Panc1 (cell line): ENCODE results near the gene PTGR3.

Source experiments
- CTCF ChIP-seq: fragments of 450-650 bp; IDR thresholded peaks from 2 replicates; pipeline ENCODE4 v1.5.1; 2017; ENCODE audit warnings: mild to moderate bottlenecking
- REST ChIP-seq, 2 experiments: IDR thresholded peaks; 2 replicates each; pipeline ENCODE4 v1.6.1; 2011 to 2012; ENCODE audit warnings: low read depth in 2 of 2, control low read depth in 1 of 2, low read length in 1 of 2, mild to moderate bottlenecking in 1 of 2, moderate library complexity in 1 of 2; ENCODE audit not compliant: insufficient read depth in 1 of 2
- SIN3A ChIP-seq: IDR thresholded peaks from 2 replicates; pipeline ENCODE4 v1.6.1; 2012; ENCODE audit warnings: low read depth, mild to moderate bottlenecking, low read length, moderate library complexity, borderline replicate concordance; ENCODE audit not compliant: insufficient read depth

- TF ChIP-seq CTCF (no peak), SIN3A (no peak), REST (IDR thresholded peaks at IDR 0.05; ENCODE audit: insufficient read depth in 1 of 2, low read depth in 2 of 2, low read length in 1 of 2) (no peak)
Observed at GRCh38 chr18:75169411-75169810, 39.5 kb downstream of the PTGR3 start.
